Right lobe of liver (tissue), 6 donors: ENCODE results near the gene SLC4A4. TPM values are rescaled to one million over a fixed set of nuclear protein-coding genes. Genes with fewer than 3 reads are reported as not detected.

ENCODE experiments used
- ATAC-seq, 4 donors: fragments of 200-7000 bp; cut with Tn5 transposase; one replicate each; pipeline ENCODE4 v1.9.1; 2020; ENCODE audit warnings: mild to moderate bottlenecking in 4 of 4, moderate library complexity in 4 of 4
- DNase-seq, 3 donors: peaks; one replicate each; pipeline ENCODE4 v3.0.0-alpha.2; 2020
- H3K27ac ChIP-seq, 3 donors: fragments of 200-600 bp; one replicate each; pipeline ENCODE4 v1.8.0; 2022
- H3K27me3 ChIP-seq, 2 donors: fragments of 200-600 bp; one replicate each; pipeline ENCODE4 v1.8.0; 2022
- H3K36me3 ChIP-seq, 4 donors: fragments of 200-600 bp; sonication (generic) in 1 of 4; one replicate each; pipeline versions ENCODE4 v1.5.1 to v1.8.0; 2017 to 2022; ENCODE audit warnings: control low read depth in 1 of 4
- H3K4me1 ChIP-seq, 4 donors: fragments of 200-600 bp; sonication (generic) in 1 of 4; one replicate each; pipeline versions ENCODE4 v1.5.1 to v1.8.0; 2017 to 2022; ENCODE audit warnings: control low read depth in 1 of 4
- H3K4me3 ChIP-seq, 3 donors: fragments of 200-600 bp; one replicate each; pipeline ENCODE4 v1.8.0; 2022
- H3K9me3 ChIP-seq, 4 donors: fragments of 200-600 bp; sonication (generic) in 1 of 4; one replicate each; pipeline versions ENCODE4 v1.5.1 to v1.8.0; 2017 to 2022; ENCODE audit warnings: control low read depth in 1 of 4
- POLR2A ChIP-seq: fragments of 450-650 bp; IDR thresholded peaks from one replicate; pipeline ENCODE4 v1.6.1; 2017; ENCODE audit warnings: antibody characterized with exemption, mild to moderate bottlenecking
- WGBS: methylation state at CpG from one replicate; pipeline ENCODE4 v1.1.6; 2018; ENCODE audit warnings: low coverage, low lambda C conversion rate; ENCODE audit not compliant: insufficient coverage; ENCODE audit errors: missing lambda C conversion rate; 5-methylcytosine and 5-hydroxymethylcytosine counted together
- intact Hi-C, 2 donors: fragments of 100-400 bp; cut with DNase I; formaldehyde crosslinking; loops; one replicate each; pipeline versions ENCODE4 v1.11.2 to v1.14.1; 2022
- total RNA-seq, 6 experiments: library from RNA; depleted of rRNA in 2 of 6; stranded (reverse); fragments of >200 nt in 2 of 6; fragmentation: NEBNext Ultra II Directional in 3 of 6; extraction: Animal tissue kit (Norgen Biotek cat#: 25700) in 3 of 6; gene quantifications; one replicate each; pipeline versions ENCODE4 v1.1.0 to v1.2.4, GENCODE V29; 2016 to 2023
- TF ChIP-seq, protein P1 (sequence below), 4 donors: fragments of 200-600 bp in 3 of 4; fragments of 450-650 bp in 1 of 4; IDR thresholded peaks; one replicate each; pipeline versions ENCODE4 v1.5.1 to v1.8.0; 2016 to 2022; ENCODE audit warnings: antibody characterized with exemption in 4 of 4, mild to moderate bottlenecking in 2 of 4
- donor health status: DM: no; HTN: yes; CAD: no.
- donor health status: DM: no; HTN: no; CAD: no.
- donor health status: DM: no; HTN: no; CAD: no.
- donor health status: DM: no; HTN: yes; CAD: no.
- donor health status: DM: no; HTN: yes; CAD: no.

SLC4A4 gene
- total RNA-seq, 6 experiments from 2014 or later: 16.5 to 28.7 (median 24.4) TPM

GRCh38 chr4:71360844-71361243 is 22.0 kb downstream of the SLC4A4 start:
- Histone ChIP-seq H3K27ac (no peak overlapping the region), H3K27me3 (no peaks in the 10 kb centered on the region), H3K36me3 (no peaks in the 10 kb centered on the region), H3K9me3 (no peaks in the 10 kb centered on the region), H3K4me1 (peaks cover 0 to 10% (median 2%) of the 10 kb centered on the region in 4 donors), H3K4me3 (no peak overlapping the region)
- intact Hi-C loops: no loop called here
- DNase-seq (no peak), ATAC-seq (no peak)
- WGBS: 91% methylated on average over 7 of the region's 12 CpGs
- TF ChIP-seq, protein P1, sequence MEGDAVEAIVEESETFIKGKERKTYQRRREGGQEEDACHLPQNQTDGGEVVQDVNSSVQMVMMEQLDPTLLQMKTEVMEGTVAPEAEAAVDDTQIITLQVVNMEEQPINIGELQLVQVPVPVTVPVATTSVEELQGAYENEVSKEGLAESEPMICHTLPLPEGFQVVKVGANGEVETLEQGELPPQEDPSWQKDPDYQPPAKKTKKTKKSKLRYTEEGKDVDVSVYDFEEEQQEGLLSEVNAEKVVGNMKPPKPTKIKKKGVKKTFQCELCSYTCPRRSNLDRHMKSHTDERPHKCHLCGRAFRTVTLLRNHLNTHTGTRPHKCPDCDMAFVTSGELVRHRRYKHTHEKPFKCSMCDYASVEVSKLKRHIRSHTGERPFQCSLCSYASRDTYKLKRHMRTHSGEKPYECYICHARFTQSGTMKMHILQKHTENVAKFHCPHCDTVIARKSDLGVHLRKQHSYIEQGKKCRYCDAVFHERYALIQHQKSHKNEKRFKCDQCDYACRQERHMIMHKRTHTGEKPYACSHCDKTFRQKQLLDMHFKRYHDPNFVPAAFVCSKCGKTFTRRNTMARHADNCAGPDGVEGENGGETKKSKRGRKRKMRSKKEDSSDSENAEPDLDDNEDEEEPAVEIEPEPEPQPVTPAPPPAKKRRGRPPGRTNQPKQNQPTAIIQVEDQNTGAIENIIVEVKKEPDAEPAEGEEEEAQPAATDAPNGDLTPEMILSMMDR (IDR thresholded peaks at IDR 0.05): no peak
- no peak for TF ChIP-seq POLR2A

GRCh38 chr4:71361476-71361875 is 22.7 kb downstream of the SLC4A4 start:
- no peaks in the 10 kb centered on the region for H3K27me3 ChIP-seq
- no peaks in the 10 kb centered on the region for H3K9me3 ChIP-seq
- no peak for DNase-seq
- peaks cover 0 to 9% (median 2%) of the 10 kb centered on the region in 4 donors for H3K4me1 ChIP-seq
- ATAC-seq: no peak
- H3K36me3 ChIP-seq: no peaks in the 10 kb centered on the region
- intact Hi-C loops: no loop called here
- no peak overlapping the region for H3K27ac ChIP-seq
- no peak for TF ChIP-seq POLR2A
- no peak overlapping the region for H3K4me3 ChIP-seq

DNA sequence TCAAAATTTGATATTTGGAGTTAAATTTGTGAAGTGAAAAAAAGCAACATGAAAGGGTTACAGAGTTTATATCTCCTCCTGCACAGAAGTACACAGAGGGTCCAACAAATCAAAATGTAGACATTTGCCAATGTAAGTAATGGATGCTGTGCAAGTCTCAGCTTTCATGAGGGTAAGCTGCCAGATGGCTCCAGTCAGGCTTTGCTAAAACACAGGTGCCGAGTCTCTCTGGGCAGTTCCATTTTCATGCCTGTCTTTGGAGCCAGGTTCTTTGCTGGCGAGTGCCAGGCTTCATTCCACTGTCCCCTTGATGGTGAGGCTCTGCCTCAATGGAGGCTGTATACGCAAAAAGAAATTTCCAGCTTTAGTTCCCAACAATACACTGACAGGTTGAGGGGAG is 27.9 kb downstream of the SLC4A4 start:
- Histone ChIP-seq H3K27me3 (no peaks in the 10 kb centered on the region), H3K4me3 (no peak overlapping the region), H3K36me3 (no peaks in the 10 kb centered on the region), H3K4me1 (no peaks in the 10 kb centered on the region), H3K27ac (no peak overlapping the region), H3K9me3 (no peaks in the 10 kb centered on the region)
- TF ChIP-seq, protein P1 (IDR thresholded peaks at IDR 0.05): no peak
- TF ChIP-seq POLR2A: no peak
- intact Hi-C loops: no loop called here
- DNase-seq (no peak), ATAC-seq (no peak)
- 86% methylated on average over 1 of the region's 3 CpGs for WGBS

DNA sequence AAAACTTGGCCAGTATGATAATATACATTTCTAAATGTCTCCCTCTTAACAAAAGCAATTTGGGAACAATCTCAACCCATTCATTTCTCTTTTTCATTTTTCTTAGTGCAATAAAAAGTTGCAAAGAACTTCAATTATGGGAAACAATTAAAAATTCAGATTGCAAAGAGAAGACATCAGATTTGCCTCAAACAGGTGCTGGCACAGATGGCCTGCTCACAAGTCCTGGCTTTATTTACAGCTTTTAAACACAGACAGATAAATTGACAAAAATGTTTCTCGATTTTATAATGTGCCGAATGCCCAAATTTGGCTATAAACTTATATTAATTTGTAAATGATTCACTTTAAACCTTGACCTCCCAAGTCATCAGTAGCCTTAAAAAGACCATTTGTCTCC is 28.7 kb downstream of the SLC4A4 start:
- Histone ChIP-seq H3K27me3 (no peaks in the 10 kb centered on the region), H3K4me3 (no peak overlapping the region), H3K36me3 (no peaks in the 10 kb centered on the region), H3K4me1 (no peaks in the 10 kb centered on the region), H3K27ac (no peak overlapping the region), H3K9me3 (no peaks in the 10 kb centered on the region)
- WGBS: 88% methylated on average over 2 of the region's 2 CpGs
- TF ChIP-seq, protein P1 (IDR thresholded peaks at IDR 0.05): no peak
- TF ChIP-seq POLR2A: no peak
- DNase-seq: no peak
- intact Hi-C loops: no loop called here
- no peak for ATAC-seq

DNA sequence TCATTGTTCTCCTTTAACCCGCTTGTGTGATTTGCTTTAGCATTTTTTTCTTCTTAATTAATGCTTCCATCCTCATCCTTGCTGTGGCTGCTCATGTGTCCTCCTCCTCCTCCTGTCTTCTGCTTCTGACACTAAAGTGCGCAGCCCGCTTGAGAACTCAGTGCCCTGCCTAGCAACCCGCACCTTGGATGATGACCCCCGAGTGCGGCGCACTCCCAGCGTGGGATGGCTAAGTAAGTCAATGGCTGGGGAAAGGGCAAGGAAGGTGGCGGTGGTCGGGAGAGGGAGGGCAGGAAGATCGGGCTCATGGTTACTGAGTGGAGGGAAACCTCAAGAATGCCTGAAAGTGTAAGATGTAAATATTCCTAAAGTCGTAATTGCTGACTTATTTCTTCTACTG is 30.1 kb downstream of the SLC4A4 start:
- TF ChIP-seq, protein P1 (IDR thresholded peaks at IDR 0.05): no peak
- TF ChIP-seq POLR2A: no peak
- 78% methylated on average over 5 of the region's 12 CpGs for WGBS
- H3K4me3 ChIP-seq: no peak overlapping the region
- H3K9me3 ChIP-seq: no peaks in the 10 kb centered on the region
- H3K4me1 ChIP-seq: no peaks in the 10 kb centered on the region
- intact Hi-C loops: no loop called here
- H3K27ac ChIP-seq: no peak overlapping the region
- DNase-seq (no peak), ATAC-seq (no peak)
- H3K27me3 ChIP-seq: no peaks in the 10 kb centered on the region
- H3K36me3 ChIP-seq: no peaks in the 10 kb centered on the region
